ENCODE data around the gene MTMR3.
"Not testable (repeated sequence)": the region's sequence is repeated elsewhere in the genome, so short reads cannot be mapped to it uniquely, and the experiment has no call there.

The MTMR3 gene

DNA sequence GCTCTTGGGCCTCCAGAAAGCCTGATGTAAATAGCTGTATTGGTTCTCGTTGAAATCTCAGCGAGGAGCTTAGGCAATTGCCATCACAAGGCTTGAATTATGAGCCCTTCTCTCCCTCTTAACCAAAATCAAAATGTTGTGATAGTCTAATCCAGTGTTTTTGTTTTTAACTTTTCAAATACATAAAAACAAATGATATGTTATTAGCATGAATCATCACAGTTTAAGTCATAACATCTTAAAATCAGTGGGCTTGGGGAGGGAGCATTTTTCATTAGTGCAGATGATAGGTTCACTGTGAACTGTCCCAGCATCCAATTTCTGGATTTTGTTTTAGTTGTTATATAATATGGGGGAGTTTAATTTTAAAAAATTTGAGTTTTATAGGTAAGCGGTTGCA is 148.4 kb downstream of the MTMR3 start:
- no peak for DNase-seq

DNA sequence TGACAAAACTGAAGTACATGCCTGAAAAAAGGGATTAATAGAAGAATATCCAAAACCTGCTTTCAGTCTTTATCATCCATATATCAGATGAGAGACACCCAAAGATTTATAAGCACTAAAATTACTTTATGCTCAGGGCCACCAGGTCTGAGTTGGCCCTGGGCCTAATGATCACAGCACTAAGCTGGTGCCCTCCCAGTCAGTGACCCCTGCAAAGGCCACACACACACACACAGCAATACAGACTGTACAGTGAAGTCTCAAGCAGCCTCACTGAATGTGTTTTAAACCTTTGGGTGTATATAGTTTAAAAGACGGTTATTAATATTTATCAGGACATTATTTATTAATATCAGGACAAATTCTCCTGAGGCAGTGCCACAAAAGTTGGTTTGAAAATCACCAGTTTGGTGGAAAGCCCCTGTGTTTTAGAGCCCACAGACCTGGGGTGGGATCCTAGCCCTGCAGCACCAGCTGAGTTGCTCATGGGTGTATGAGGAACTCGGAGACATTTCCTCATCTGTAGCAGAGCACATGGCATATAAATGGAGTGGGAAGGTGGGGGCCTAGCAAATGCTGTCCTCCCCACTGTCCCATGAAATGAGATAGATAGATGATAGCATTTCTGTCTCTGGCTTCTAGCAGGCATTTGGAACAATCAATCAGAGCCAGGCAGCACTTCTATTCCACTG is 148.9 kb downstream of the MTMR3 start:
- DNase-seq: no peak

DNA sequence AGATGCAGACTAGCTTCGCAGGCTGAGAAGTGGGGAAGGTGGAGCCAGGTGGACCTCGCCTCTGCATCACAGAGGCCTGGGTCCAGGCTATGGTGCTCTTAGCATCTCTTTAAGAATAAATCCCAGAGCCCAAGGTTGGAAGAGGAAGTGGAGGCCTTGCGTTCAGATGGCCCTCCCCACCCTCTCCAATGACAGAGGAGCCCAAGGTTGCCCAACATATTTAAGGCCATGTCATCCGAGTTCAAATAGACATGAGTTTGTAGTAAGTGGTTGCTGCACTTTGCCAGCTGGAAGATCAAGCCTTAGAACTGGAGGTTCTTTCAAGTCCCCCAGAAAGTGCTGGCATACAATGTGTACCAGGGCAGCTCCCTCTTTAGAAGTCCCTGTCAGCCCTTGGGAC is 150.2 kb downstream of the MTMR3 start:
- DNase-seq: no peak

DNA sequence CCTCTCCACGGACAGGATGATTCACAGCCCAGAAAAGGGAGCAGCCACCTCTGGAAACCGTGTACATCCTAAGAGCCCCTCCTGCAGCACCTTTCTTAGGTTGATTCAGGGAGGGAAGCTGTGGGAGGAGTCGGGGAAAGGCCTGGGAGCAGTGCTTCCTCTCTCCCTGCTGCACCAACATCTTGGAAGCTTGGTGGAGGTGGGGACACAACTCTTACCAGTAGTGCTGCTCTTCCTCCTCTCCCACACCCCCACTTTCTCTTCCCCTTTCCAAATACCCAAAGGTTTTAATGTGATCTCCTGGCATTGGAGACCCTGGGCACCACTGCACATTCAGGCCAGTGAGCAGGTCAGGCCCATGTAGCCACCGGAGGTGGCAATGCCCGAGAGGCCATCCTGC is 150.9 kb downstream of the MTMR3 start:
- no peak for DNase-seq

GRCh38 chr22:30036656-30037055 is 153.7 kb downstream of the MTMR3 start:
- DNase-seq: no peak

- DNase-seq: no peak
These were observed 155.2 kb downstream of the MTMR3 start for GRCh38 chr22:30038219-30038618.

DNA sequence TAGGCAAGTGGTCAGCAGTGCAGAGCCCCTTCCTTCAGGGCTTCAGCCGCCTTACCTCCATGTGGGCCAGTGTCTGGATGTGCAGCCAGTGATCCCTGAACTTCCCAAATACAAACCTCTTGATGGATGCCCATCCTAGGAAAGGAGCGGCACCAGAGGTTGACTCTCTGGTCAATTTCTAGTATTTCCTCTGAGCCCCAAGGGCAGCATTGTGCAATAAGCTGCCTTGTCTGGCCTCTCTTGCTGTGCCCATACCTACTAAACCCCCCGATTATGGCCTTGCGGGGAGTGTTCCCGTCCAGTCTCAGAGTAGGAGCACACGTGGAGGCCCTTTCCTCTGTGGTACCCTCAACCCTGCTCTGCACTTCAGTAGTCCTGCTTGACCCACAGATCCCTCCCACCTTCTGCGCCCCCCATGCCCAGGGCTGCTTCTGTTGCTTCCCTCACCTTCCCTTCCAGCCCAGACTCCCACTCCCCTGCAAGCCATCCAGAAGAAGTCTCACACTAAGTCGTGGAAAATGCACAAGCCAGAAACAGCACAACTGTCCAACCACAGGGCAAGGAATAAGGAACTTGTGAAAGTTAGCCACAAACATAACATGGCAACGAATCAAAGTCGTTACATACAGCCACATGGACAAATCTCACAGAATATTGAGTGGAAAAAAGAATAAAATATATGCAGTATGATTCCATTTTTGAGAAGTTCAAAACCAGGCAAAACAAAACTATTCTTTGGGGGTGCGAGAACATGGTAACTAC is 157.7 kb downstream of the MTMR3 start:
- no peak for DNase-seq

DNA sequence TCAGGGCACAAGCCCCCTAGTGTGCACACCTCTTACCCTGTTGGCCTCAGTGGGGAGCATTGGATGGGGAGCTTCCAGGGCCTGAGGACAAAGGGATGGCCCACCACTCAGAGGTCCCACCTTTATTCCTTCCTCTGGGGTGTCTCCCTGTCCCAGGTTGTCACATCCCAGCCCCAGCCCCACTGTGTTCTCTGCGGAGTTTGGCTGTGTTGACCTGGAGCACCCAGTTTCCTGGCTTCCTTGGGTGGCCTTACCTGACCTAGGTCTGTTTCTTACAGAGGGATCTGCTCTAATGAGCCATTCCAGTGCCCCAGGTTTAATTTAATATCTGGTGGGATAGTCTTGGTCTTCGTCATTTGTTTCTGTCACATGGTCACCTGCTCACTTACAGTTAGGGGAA is 158.5 kb downstream of the MTMR3 start:
- no peak for DNase-seq

GRCh38 chr22:30041881-30042280 is 158.9 kb downstream of the MTMR3 start:
- DNase-seq: no peak

- DNase-seq: no peak
These were observed 160.2 kb downstream of the MTMR3 start for GRCh38 chr22:30043161-30043560.

- no peak for DNase-seq
These were observed 161.4 kb downstream of the MTMR3 start for GRCh38 chr22:30044369-30044768.

- DNase-seq: no peak
These were observed 162.0 kb downstream of the MTMR3 start for GRCh38 chr22:30044881-30045493.

GRCh38 chr22:30045494-30045887 is 162.5 kb downstream of the MTMR3 start:
- no peak for DNase-seq

- no peak for DNase-seq
These were observed 163.1 kb downstream of the MTMR3 start for GRCh38 chr22:30045901-30046715.

DNA sequence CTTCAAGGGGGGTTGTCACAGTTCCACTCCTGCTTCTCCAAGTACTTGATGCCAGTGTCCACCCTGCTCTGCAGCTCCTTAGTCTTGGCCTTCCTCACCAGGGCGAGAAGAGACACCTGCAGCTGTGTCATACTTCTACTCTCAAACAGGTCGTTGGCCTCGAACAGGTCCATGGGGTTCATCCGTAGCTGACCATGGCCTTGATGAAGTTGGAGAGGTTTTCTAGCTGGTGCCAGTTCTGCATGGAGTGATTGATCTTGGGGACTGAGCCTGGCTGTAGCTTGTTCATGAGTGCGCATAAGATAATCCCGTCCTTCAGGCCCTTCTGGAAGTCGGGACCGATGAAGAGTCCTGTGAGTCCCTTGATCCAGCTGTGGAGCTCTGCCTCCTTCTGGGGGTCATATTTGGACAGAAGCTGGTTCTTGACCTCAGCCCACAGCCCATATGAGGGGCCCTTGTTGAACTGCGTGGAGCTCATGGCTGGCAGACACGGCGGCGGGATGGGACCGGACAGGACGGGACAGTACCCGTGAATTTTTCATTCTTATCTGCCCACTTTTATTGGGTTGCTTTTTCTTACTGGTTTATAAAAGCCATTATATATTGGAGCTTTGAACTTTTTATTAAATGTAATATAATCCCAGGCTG is 163.9 kb downstream of the MTMR3 start:
- DNase-seq: no peak

DNA sequence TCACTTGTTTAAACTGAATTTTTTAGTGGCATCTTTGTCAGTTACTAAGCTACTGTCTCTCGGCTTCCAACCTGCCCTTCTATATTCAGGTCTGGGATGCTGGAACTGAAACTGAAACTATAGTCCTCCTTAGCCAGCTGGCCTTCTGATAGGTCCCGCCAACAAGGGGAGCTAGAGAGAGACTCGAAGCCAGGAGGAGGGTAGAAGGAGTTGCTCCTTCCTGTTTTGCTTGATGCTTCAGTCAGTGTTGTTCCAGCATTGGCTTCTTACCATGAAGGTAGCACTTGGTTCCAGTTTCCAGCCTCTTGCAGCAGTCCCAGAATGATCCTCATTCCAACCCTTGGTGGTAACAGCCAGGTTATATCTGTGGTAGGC is 164.4 kb downstream of the MTMR3 start:
- no peak for DNase-seq

GRCh38 chr22:30048681-30049080 is 165.7 kb downstream of the MTMR3 start:
- DNase-seq: no peak

DNA sequence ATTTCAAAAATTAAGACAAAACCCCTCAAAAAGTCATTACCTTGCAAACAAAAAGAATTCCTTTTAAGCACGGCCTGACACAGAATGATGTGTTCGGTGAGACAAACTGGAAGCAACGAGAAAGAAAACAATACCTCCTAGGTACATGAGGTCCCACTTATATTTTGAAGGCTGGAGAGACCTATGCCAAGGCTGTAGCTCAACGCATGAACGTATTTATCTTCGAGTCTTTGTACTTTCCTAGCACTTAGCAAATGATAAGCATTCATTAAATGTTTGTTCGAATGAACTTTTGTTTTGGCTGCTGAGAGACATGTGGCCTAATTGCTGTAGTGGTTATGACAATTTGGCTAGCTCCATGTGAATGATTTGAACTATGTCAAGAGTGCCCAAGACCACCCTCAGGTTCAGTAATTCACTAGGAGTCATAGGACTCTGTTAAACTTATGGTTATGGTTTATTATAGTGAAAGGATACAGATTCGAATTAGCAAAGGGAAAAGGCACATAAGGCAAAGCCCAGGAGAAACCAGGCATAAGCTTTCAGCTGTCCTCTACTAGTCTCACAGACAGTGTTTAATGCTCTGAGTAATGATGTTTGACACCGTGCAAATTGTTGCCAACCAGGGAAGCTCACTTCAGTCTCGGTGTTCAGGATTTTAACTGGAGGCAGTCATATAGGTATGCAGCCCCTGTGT is 171.2 kb downstream of the MTMR3 start:
- DNase-seq: no peak

DNA sequence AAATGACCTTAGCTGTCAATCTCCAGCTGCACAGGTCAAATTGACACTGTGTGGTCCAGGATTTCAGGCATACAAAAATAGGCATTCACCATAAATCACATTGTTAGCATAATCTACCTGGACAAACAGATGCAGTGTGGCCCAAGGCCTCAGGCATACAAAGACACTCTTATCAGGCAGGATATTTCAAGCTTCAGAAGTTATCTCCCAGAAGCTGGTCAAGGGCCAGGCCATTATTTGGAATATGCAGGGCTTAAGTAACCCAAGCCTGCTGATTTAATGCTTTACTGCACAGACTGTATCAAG is 171.7 kb downstream of the MTMR3 start:
- DNase-seq: no peak

DNA sequence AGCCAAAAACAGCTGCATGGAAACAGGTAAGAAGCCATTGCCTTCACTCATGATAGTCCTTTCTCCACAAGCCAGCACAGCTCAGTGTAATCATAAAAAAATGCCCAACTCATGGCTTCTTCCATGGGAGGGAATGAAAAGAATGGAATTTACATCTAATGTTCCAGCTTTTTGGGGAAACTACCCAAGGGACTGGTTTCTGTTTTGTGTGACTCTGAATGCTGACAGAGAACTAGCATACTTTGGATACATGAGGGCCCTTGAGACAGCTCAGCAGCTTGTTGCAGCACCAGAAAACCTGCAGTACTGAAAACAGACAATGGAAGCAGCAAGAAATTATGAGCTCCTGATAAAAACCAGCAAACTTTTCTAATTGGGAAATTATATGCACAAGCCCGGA is 173.0 kb downstream of the MTMR3 start:
- DNase-seq: no peak

GRCh38 chr22:30057375-30057774 is 174.4 kb downstream of the MTMR3 start:
- DNase-seq: no peak

DNA sequence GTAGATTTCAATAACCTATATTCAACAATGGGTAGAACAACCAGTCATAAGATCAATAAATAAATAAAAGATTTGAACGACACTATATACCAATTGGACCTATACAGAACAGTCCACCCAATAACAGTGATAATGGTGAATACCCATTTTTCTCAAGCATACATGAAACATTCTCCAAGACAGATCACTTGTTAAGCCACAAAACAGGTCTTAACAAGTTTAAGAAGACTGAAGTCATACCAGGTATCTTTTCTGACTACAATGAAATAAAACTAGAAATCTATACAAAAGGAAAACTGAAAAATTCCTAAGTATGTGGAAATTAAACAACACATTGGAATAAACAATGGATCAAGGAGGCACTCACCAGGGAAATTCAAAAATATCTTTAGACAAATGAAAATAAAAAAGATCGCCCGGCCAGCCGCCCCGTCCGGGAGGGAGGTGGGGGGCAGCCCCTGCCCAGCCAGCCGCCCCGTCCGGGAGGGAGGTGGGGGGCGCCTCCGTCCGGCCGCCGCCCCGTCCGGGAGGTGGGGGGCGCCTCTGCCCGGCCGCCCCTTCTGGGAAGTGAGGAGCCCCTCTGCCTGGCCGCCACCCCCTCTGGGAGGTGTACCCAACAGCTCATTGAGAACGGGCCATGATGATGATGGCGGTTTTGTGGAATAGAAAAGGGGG is 176.5 kb downstream of the MTMR3 start:
- DNase-seq: not testable (repeated sequence)

Data from activated T-cell treated with anti-CD3 and anti-CD28 coated beads, Interleukin-2, amount 50 U/mL, for 1 hour (primary cell).